Gastroesophageal sphincter (tissue), 4 donors: ENCODE results near the gene IBA57. TPM values are rescaled to one million over a fixed set of nuclear protein-coding genes. Genes with fewer than 3 reads are reported as not detected.
A peak's percentile ranks its signal among the peaks of the same experiment; 100 is the strongest.

Experiments used
- ATAC-seq: fragments of 150-250 bp; one replicate; pipeline ENCODE4 v1.9.1; 2016; ENCODE audit warnings: mild to moderate bottlenecking, moderate library complexity
- H3K27ac ChIP-seq, 4 donors: fragments of 200-600 bp; sonication (generic) in 3 of 4; 1 replicate in 3 of 4; 2 replicates in 1 of 4; pipeline ENCODE4 v1.5.1; 2016 to 2019
- H3K27me3 ChIP-seq: fragments of 200-600 bp; sonication (generic); one replicate; pipeline ENCODE4 v1.5.1; 2019
- H3K36me3 ChIP-seq, 2 donors: fragments of 200-600 bp; sonication (generic); one replicate each; pipeline ENCODE4 v1.5.1; 2019; ENCODE audit warnings: control low read depth in 1 of 2
- H3K4me1 ChIP-seq, 3 donors: fragments of 200-600 bp; sonication (generic); 1 replicate in 2 of 3; 2 replicates in 1 of 3; pipeline ENCODE4 v1.5.1; 2016 to 2019; ENCODE audit warnings: control low read depth in 2 of 3
- H3K4me3 ChIP-seq, 2 donors: fragments of 200-600 bp; sonication (generic); one replicate each; pipeline ENCODE4 v1.5.1; 2019; ENCODE audit warnings: mild to moderate bottlenecking in 1 of 2, moderate library complexity in 1 of 2
- H3K9me3 ChIP-seq, 3 donors: fragments of 200-600 bp; sonication (generic); one replicate each; pipeline ENCODE4 v1.5.1; 2017 to 2019; ENCODE audit warnings: control low read depth in 2 of 3
- CTCF ChIP-seq, 4 experiments: fragments of 200-600 bp in 2 of 4; fragments of 450-650 bp in 2 of 4; sonication (generic) in 1 of 4; IDR thresholded peaks; one replicate each; pipeline ENCODE4 v1.5.1; 2017 to 2019; ENCODE audit warnings: antibody characterized with exemption in 4 of 4, mild to moderate bottlenecking in 2 of 4, moderate library complexity in 2 of 4
- EP300 ChIP-seq: sonication (generic); formaldehyde crosslinking; IDR thresholded peaks from one replicate; pipeline ENCODE4 v1.6.1; 2017; ENCODE audit warnings: antibody characterized with exemption, mild to moderate bottlenecking
- POLR2A ChIP-seq, 2 donors: fragments of 450-650 bp; IDR thresholded peaks; one replicate each; pipeline ENCODE4 v1.6.1; 2017; ENCODE audit warnings: antibody characterized with exemption in 2 of 2, mild to moderate bottlenecking in 2 of 2, moderate library complexity in 1 of 2
- POLR2AphosphoS5 ChIP-seq: sonication (generic); formaldehyde crosslinking; IDR thresholded peaks from one replicate; pipeline ENCODE4 v1.6.1; 2017; ENCODE audit warnings: antibody characterized with exemption
- WGBS, 2 donors: methylation state at CpG; one replicate each; pipeline ENCODE4 v1.1.5; 2018; ENCODE audit warnings: low coverage in 1 of 2; 5-methylcytosine and 5-hydroxymethylcytosine counted together
- total RNA-seq, 4 donors: library from RNA; depleted of rRNA; stranded (reverse); fragments of >200 nt; gene quantifications; one replicate each; pipeline ENCODE4 v1.1.0, GENCODE V29; 2016

Gene IBA57
- total RNA-seq, 4 donors from 2014 or later: 4.2 to 11.3 (median 7.4) TPM

GRCh38 chr1:228163007-228163753, 2.4 kb upstream of the IBA57 start:
- peak overlapping the region in 3 of 4 donors; percentile 52 to 100 (median 58) for H3K27ac ChIP-seq
- H3K27me3 ChIP-seq: peaks cover 20% of the 10 kb centered on the region
- no peak for ATAC-seq
- no peaks in the 10 kb centered on the region for H3K36me3 ChIP-seq
- H3K4me3 ChIP-seq: no peak overlapping the region
- no peak for TF ChIP-seq CTCF (IDR thresholded peaks at IDR 0.05)
- no peak for TF ChIP-seq EP300
- TF ChIP-seq POLR2A (IDR thresholded peaks at IDR 0.05): no peak
- no peak for TF ChIP-seq POLR2AphosphoS5
- 100% methylated on average over 3 of the region's 30 CpGs; no CpG with 5 or more reads in 1 of the 2 donors for WGBS, 2 donors
- H3K9me3 ChIP-seq: no peaks in the 10 kb centered on the region
- H3K4me1 ChIP-seq: peaks cover 0 to 75% (median 9%) of the 10 kb centered on the region in 3 donors

- TF ChIP-seq POLR2A (IDR thresholded peaks at IDR 0.05): no peak
- TF ChIP-seq EP300: no peak
- no peak for TF ChIP-seq CTCF (IDR thresholded peaks at IDR 0.05)
- no peak for TF ChIP-seq POLR2AphosphoS5
- Histone ChIP-seq H3K27ac (peak overlapping the region in 3 of 4 donors; percentile 99 to 100 (median 99)), H3K4me3 (no peak overlapping the region), H3K4me1 (peaks cover 0 to 71% (median 9%) of the 10 kb centered on the region in 3 donors), H3K36me3 (no peaks in the 10 kb centered on the region), H3K27me3 (peaks cover 20% of the 10 kb centered on the region), H3K9me3 (no peaks in the 10 kb centered on the region)
- no peak for ATAC-seq
- WGBS, 2 donors: 90 to 96% methylated on average over 4 of the region's 10 CpGs
Measured at GRCh38 chr1:228163776-228164519, 1.7 kb upstream of the IBA57 start.

- Histone ChIP-seq H3K27ac (peak overlapping the region; percentile 48 to 100 (median 99)), H3K4me3 (peak overlapping the region; percentile 21 to 87), H3K36me3 (no peaks in the 10 kb centered on the region), H3K9me3 (no peaks in the 10 kb centered on the region), H3K27me3 (peaks cover 20% of the 10 kb centered on the region), H3K4me1 (peaks cover 0 to 63% (median 9%) of the 10 kb centered on the region in 3 donors)
- ATAC-seq: peak; percentile 0
- 40 to 46% methylated on average over 3 to 18 of the region's 20 CpGs for WGBS, 2 donors
- TF ChIP-seq POLR2A (IDR thresholded peaks at IDR 0.05): no peak
- TF ChIP-seq CTCF (IDR thresholded peaks at IDR 0.05): no peak
- no peak for TF ChIP-seq EP300
- no peak for TF ChIP-seq POLR2AphosphoS5
Measured at GRCh38 chr1:228164561-228165371, 838 bp upstream of the IBA57 start.

- Histone ChIP-seq H3K4me1 (peaks cover 0 to 51% (median 6%) of the 10 kb centered on the region in 3 donors), H3K9me3 (no peaks in the 10 kb centered on the region), H3K36me3 (no peaks in the 10 kb centered on the region), H3K27ac (peak overlapping the region; percentile 76 to 100 (median 99)), H3K4me3 (peak overlapping the region; percentile 39 to 87), H3K27me3 (peaks cover 20% of the 10 kb centered on the region)
- no peak for ATAC-seq
- WGBS, 2 donors: 9 to 24% methylated on average over 8 to 11 of the region's 26 CpGs
- TF ChIP-seq CTCF (IDR thresholded peaks at IDR 0.05) (peak in 3 of 4 experiments; percentile 17 to 51 (median 42)), POLR2A (IDR thresholded peaks at IDR 0.05) (no peak), POLR2AphosphoS5 (peak; percentile 40), EP300 (no peak)
Measured at GRCh38 chr1:228166170-228166936, 749 bp downstream of the IBA57 start.
